Hematopoietic multipotent progenitor cell (in vitro differentiated cells): ENCODE data around the gene VIPR1. TPM values are rescaled to one million over a fixed set of nuclear protein-coding genes. Genes with fewer than 3 reads are reported as not detected.
"Not testable (repeated sequence)": the region's sequence is repeated elsewhere in the genome, so short reads cannot be mapped to it uniquely, and the experiment has no call there.

Source experiments
- DNase-seq, 3 donors: peaks; one replicate each; pipeline ENCODE4 v3.0.0-alpha.2; 2011 to 2015; ENCODE audit warnings: low read depth in 2 of 3, low spot score in 2 of 3
- total RNA-seq: library from RNA; depleted of rRNA; stranded (reverse); fragments of >200 nt; gene quantifications from one replicate; pipeline ENCODE4 v1.2.3, GENCODE V29; 2012

The VIPR1 gene
- total RNA-seq, 1 donor = 1.1 TPM

- no peak for DNase-seq
Measured at GRCh38 chr3:42530073-42530472, 27.6 kb downstream of the VIPR1 start.

GRCh38 chr3:42531470-42531869 is 29.0 kb downstream of the VIPR1 start:
- DNase-seq = no peak

- DNase-seq = no peak
Measured at GRCh38 chr3:42532229-42532628, 29.8 kb downstream of the VIPR1 start.

DNA sequence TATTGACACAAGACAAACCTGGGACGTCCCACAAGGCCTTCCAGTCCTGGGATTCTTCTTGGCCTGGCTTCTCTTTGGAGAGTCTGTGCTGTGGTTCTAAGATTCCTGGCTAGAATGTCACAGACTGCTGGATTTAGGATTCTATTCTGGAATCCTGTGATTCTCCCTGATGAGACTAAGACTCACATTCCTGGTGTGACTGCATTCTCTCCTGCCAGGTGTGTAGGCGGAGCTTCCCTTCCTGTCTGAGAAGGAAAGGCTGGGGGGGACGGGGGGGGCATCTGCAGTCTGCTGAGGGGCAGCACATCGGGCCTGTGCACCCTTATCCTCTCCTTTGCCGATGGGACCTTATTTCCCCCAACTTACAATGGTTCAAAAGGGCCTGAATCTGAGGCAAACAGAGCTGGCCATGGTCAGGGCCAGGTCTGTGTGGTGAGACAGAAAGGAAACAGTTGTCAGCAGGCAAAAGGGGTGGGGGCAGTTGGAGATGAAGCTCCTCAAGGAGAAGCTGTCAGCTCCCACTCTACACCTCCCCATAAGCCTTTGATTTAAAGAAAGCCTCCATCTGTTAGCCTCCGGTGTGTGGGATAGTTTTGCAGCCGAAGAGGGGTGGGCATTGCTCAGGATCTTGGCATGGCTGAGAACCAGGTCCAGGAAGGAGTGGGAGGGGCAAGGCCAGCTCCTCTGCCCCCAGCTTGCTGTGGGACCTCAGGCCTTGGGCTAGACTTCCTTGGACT is 30.9 kb downstream of the VIPR1 start:
- no peak for DNase-seq

DNA sequence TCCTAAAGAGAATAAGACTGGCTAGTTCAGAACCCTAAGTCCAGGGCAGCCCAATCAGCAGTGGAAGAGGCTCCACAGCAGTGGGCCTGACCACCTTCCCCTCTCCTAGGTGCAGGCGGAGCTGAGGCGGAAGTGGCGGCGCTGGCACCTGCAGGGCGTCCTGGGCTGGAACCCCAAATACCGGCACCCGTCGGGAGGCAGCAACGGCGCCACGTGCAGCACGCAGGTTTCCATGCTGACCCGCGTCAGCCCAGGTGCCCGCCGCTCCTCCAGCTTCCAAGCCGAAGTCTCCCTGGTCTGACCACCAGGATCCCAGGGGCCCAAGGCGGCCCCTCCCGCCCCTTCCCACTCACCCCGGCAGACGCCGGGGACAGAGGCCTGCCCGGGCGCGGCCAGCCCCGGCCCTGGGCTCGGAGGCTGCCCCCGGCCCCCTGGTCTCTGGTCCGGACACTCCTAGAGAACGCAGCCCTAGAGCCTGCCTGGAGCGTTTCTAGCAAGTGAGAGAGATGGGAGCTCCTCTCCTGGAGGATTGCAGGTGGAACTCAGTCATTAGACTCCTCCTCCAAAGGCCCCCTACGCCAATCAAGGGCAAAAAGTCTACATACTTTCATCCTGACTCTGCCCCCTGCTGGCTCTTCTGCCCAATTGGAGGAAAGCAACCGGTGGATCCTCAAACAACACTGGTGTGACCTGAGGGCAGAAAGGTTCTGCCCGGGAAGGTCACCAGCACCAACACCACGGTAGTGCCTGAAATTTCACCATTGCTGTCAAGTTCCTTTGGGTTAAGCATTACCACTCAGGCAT is 33.7 kb downstream of the VIPR1 start:
- peak in 2 of 3 donors; percentile 36 to 61 for DNase-seq

GRCh38 chr3:42537350-42537749 is 34.9 kb downstream of the VIPR1 start:
- DNase-seq = no peak

- peak; percentile 33 to 57 (median 52) for DNase-seq
Measured at GRCh38 chr3:42539871-42540714, 37.6 kb downstream of the VIPR1 start.

DNA sequence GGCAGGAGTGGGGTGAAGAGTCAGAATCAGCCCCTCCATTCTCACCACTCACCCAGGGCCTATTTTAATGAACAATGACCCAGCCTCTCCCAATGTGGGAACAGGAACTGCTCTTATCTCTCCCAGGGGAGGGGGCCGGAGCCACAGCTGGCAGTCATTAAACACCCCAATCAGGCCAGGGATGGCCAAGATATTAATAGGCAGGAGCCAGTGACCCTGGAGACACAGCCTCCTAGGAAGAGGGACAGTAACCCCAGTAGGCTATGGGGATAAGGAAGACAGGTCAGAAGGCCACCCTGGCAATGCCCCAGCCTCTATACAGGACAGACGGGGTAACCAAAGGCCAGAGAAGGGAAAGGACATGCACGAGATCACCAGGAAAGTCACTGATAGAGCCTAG is 38.6 kb downstream of the VIPR1 start:
- no peak for DNase-seq

- no peak for DNase-seq
Measured at GRCh38 chr3:42544492-42545283, 42.2 kb downstream of the VIPR1 start.

GRCh38 chr3:42545284-42545900 is 42.9 kb downstream of the VIPR1 start:
- no peak for DNase-seq

GRCh38 chr3:42546691-42547213 is 44.3 kb downstream of the VIPR1 start:
- no peak for DNase-seq

DNA sequence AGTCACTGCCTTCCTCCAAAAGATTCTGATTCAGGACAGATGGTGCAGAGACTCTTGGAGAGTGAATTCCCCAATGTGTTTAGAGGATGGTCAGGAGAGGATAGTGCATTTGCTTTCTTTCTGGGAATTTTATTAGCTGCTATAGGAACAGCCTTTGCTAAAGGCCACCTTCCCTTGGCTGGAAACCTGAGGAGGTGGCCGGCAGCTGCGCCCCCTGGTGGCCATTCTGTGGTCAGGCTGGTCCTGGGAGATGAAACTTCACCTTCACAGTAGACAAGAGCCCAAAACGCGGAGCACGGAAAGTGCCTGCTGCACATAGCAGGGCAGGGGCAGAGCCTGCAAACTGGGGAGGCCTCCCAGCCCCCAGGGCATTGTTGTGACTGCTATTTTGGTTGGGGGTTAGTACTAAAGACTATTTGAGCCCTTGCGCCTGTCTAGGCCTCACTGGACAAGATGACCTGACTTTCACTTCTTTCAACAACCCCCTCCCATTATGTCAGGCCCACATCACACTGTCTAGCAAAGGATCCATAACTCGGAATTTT is 45.0 kb downstream of the VIPR1 start:
- peak; percentile 39 to 57 (median 57) for DNase-seq

DNA sequence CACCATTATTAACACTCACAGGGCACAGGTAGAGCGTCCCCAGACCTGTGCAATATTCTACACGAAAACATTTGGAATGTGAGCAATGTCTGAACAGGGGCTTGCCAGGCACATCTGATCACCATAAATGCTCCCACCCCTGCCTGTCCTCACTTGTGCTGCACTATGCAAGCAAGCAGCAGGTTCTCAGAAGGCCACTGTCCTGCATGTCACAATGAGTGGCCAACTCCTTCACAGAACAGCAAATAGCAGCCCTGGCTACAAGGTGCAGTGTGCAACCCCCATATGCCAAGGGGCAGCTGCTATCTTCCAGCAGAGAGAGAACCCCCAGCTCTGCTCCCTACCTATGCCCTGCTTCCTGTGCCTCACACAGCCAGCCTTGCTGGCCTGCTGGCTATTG is 46.7 kb downstream of the VIPR1 start:
- no peak for DNase-seq

GRCh38 chr3:42550250-42550649 is 47.8 kb downstream of the VIPR1 start:
- no peak for DNase-seq

GRCh38 chr3:42552830-42553229 is 50.4 kb downstream of the VIPR1 start:
- no peak for DNase-seq

GRCh38 chr3:42556089-42556632 is 53.7 kb downstream of the VIPR1 start:
- DNase-seq = peak in 1 of 3 donors; percentile 42

DNA sequence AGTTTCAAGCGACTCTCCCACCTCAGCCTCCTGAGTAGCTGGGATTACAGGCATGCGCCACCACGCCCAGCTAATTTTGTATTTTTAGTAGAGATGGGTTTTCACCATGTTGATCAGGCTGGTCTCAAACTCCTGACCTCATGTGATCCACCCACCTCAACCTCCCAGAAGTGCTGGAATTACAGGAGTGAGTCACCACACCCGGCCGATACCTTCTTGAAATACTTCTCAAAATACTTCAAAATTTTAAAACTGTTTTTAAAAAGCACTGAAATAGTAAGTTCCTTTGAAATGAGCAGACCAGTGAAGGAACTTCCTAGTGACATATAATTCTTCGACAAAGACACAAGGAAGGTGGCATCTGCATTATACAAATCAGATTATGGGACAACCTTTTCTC is 54.4 kb downstream of the VIPR1 start:
- DNase-seq = not testable (repeated sequence)

DNA sequence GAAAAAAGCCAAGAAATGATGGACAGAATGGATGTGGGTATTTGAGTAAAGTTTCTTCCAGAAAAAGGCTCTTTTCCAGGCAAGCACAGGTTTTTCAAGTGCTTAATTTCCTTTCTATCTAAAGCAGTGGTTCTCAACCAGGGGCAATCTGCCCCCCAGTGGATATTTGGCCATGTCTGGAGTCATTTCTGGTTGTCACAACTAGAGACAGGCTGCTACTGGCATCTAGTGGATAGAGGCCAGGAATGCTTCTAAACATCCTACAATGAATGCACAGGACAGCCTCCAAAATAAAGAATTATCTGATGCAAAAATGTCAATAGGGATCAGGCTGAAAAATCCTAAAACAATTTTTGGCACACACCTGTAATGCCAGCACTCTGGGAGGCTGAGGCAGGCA is 55.4 kb downstream of the VIPR1 start:
- peak in 1 of 3 donors; percentile 27 for DNase-seq
